Measurements from ENCODE around the gene RGL3.
"Not testable (repeated sequence)": the region's sequence is repeated elsewhere in the genome, so short reads cannot be mapped to it uniquely, and the experiment has no call there.

The RGL3 gene

GRCh38 chr19:11361771-11362731 is 57.1 kb downstream of the RGL3 start:
- no peak for DNase-seq (ENCODE audit: low spot score)

GRCh38 chr19:11361037-11361770 is 57.9 kb downstream of the RGL3 start:
- DNase-seq (ENCODE audit: low spot score): peak; percentile 65

GRCh38 chr19:11359421-11359820 is 59.7 kb downstream of the RGL3 start:
- no peak for DNase-seq (ENCODE audit: low spot score)

- no peak for DNase-seq (ENCODE audit: low spot score)
Measured at GRCh38 chr19:11356676-11357550, 62.2 kb downstream of the RGL3 start.

GRCh38 chr19:11356074-11356397 is 63.1 kb downstream of the RGL3 start:
- DNase-seq (ENCODE audit: low spot score): no peak

GRCh38 chr19:11355160-11356073 is 63.7 kb downstream of the RGL3 start, which contains the start of gene PLPPR2:
Gene PLPPR2 (plus strand): TSS chr19:11355432. CDS start chr19:11357674, 2,242 bp downstream.
- peak; percentile 85 for DNase-seq (ENCODE audit: low spot score)

- DNase-seq (ENCODE audit: low spot score): not testable (repeated sequence)
Measured at GRCh38 chr19:11354102-11354501, 65.0 kb downstream of the RGL3 start.

- DNase-seq (ENCODE audit: low spot score): no peak
Measured at GRCh38 chr19:11349171-11349570, 69.9 kb downstream of the RGL3 start.

- DNase-seq (ENCODE audit: low spot score): no peak
Measured at GRCh38 chr19:11347546-11348039, 71.5 kb downstream of the RGL3 start.

- peak; percentile 100 for DNase-seq (ENCODE audit: low spot score)
Measured at GRCh38 chr19:11346104-11346940, 72.8 kb downstream of the RGL3 start, which contains the start of the genes CCDC159 and TMEM205. Gene CCDC159 (plus strand): TSS chr19:11346519. CDS start chr19:11346607, 88 bp downstream. Gene TMEM205 (minus strand): TSS chr19:11346268. CDS start chr19:11345619, 649 bp downstream.

GRCh38 chr19:11345122-11345803 is 73.9 kb downstream of the RGL3 start:
- no peak for DNase-seq (ENCODE audit: low spot score)

Measured in kidney tubule cell (primary cell).